Body of pancreas (tissue), 4 donors: Measurements from ENCODE around the gene CPNE9. TPM values are rescaled to one million over a fixed set of nuclear protein-coding genes. Genes with fewer than 3 reads are reported as not detected.

Experiments
- ATAC-seq: fragments of 150-250 bp; one replicate; pipeline ENCODE4 v1.9.1; 2016
- DNase-seq, 4 donors: peaks; one replicate each; pipeline ENCODE4 v3.0.0-alpha.2; 2019
- H3K27ac ChIP-seq, 4 donors: fragments of 200-600 bp; sonication (generic); 1 replicate in 3 of 4; 2 replicates in 1 of 4; pipeline versions ENCODE4 v1.5.1 to v1.6.1; 2016 to 2019; ENCODE audit warnings: mild to moderate bottlenecking in 1 of 4, mixed read lengths in 1 of 4, moderate library complexity in 1 of 4
- H3K27me3 ChIP-seq, 2 donors: fragments of 200-600 bp; sonication (generic); one replicate each; pipeline ENCODE4 v1.6.0; 2016; ENCODE audit warnings: mild to moderate bottlenecking in 1 of 2
- H3K36me3 ChIP-seq, 2 donors: fragments of 200-600 bp; sonication (generic); replicated peaks in 1 of 2; 2 replicates each; pipeline ENCODE4 v1.5.1; 2016; ENCODE audit warnings: low read depth in 2 of 2; ENCODE audit not compliant: insufficient read depth in 1 of 2
- H3K4me1 ChIP-seq: fragments of 200-600 bp; sonication (generic); one replicate; pipeline ENCODE4 v1.6.0; 2016
- H3K4me3 ChIP-seq, 2 donors: fragments of 200-600 bp; sonication (generic); 1 replicate in 1 of 2; 2 replicates in 1 of 2; pipeline ENCODE4 v1.5.1; 2016 to 2019
- H3K9me3 ChIP-seq, 3 donors: fragments of 200-600 bp; sonication (generic); 1 replicate in 2 of 3; 2 replicates in 1 of 3; pipeline ENCODE4 v1.5.1; 2016
- CTCF ChIP-seq, 7 experiments: fragments of 450-650 bp in 4 of 7; fragments of 200-600 bp in 3 of 7; sonication (generic) in 3 of 7; IDR thresholded peaks; one replicate each; pipeline ENCODE4 v1.5.1; 2016 to 2019; ENCODE audit warnings: antibody characterized with exemption in 7 of 7
- POLR2A ChIP-seq, 3 donors: fragments of 450-650 bp; IDR thresholded peaks; one replicate each; pipeline ENCODE4 v1.6.1; 2016; ENCODE audit warnings: antibody characterized with exemption in 3 of 3, mild to moderate bottlenecking in 2 of 3
- WGBS, 2 donors: methylation state at CpG; one replicate each; pipeline ENCODE4 v1.1.5; 2017; 5-methylcytosine and 5-hydroxymethylcytosine counted together
- intact Hi-C: fragments of 100-400 bp; cut with DNase I; formaldehyde crosslinking; loops from one replicate; pipeline ENCODE4 v1.15.1; 2023
- total RNA-seq, 2 donors: library from RNA; depleted of rRNA; stranded (reverse); fragments of >200 nt; gene quantifications; one replicate each; pipeline ENCODE4 v1.1.0, GENCODE V29; 2016

Gene CPNE9
- total RNA-seq, 2 donors from 2014 or later, result not detected

GRCh38 chr3:9779075-9779593 is 75.5 kb downstream of the CPNE9 start:
- ATAC-seq (no peak), DNase-seq (no peak)
- no peak overlapping the region for H3K27ac ChIP-seq

More at GRCh38 chr3:9779075-9779593, 75.5 kb downstream of the CPNE9 start:
- H3K9me3 ChIP-seq, result no peaks in the 10 kb centered on the region
- H3K4me1 ChIP-seq, result no peaks in the 10 kb centered on the region
- intact Hi-C loops, result no loop called here
- no peak for TF ChIP-seq CTCF (IDR thresholded peaks at IDR 0.05)
- TF ChIP-seq POLR2A (IDR thresholded peaks at IDR 0.05), result no peak
- peaks cover 3 to 4% of the 10 kb centered on the region in 2 donors for H3K36me3 ChIP-seq
- no peak overlapping the region for H3K4me3 ChIP-seq
- no peaks in the 10 kb centered on the region for H3K27me3 ChIP-seq
- WGBS, 2 donors, result 75 to 83% methylated on average over 2 to 6 of the region's 6 CpGs

Other genes starting within 250 kb of the CPNE9 start
- gene LHFPL4, start 150.0 kb upstream of the CPNE9 start, total RNA-seq, result under 1 TPM; 0.52 to 0.66 TPM
- gene MTMR14, start 54.3 kb upstream of the CPNE9 start, total RNA-seq, result 10 to 100 TPM; 15.2 to 16.3 TPM
- gene BRPF1, start 27.9 kb downstream of the CPNE9 start, total RNA-seq, result 10 to 100 TPM in 1 of 2 donors, 1 to 10 TPM in 1; 9.6 to 10.9 TPM
- 10 to 100 TPM; 18.1 to 28.3 TPM for gene OGG1, start 46.1 kb downstream of the CPNE9 start, total RNA-seq
- gene CAMK1, start 66.1 kb downstream of the CPNE9 start, total RNA-seq, result 10 to 100 TPM; 10.9 to 34.9 TPM
- 10 to 100 TPM; 37.4 to 37.6 TPM for gene TADA3, start 88.6 kb downstream of the CPNE9 start, total RNA-seq
- gene ARPC4, start 89.2 kb downstream of the CPNE9 start, total RNA-seq, result 10 to 100 TPM; 33.6 to 57.1 TPM
- gene TTLL3, start 106.4 kb downstream of the CPNE9 start, total RNA-seq, result 10 to 100 TPM; 24.1 to 88.0 TPM
- gene RPUSD3, start 140.2 kb downstream of the CPNE9 start, total RNA-seq, result 10 to 100 TPM; 31.6 to 51.4 TPM
- gene CIDEC, start 176.4 kb downstream of the CPNE9 start, total RNA-seq, result 100 to 1,000 TPM in 1 of 2 donors, 1 to 10 TPM in 1; 6.5 to 134 TPM
- 10 to 100 TPM in 1 of 2 donors, 1 to 10 TPM in 1; 5.6 to 19.7 TPM for gene JAGN1, start 186.8 kb downstream of the CPNE9 start, total RNA-seq
- gene IL17RE, start 199.0 kb downstream of the CPNE9 start, total RNA-seq, result 10 to 100 TPM; 10.9 to 18.2 TPM
- gene IL17RC, start 213.3 kb downstream of the CPNE9 start, total RNA-seq, result 10 to 100 TPM; 40.7 to 60.3 TPM
- gene CRELD1, start 230.0 kb downstream of the CPNE9 start, total RNA-seq, result 10 to 100 TPM; 19.8 to 23.6 TPM
- gene PRRT3, start 248.6 kb downstream of the CPNE9 start, total RNA-seq, result 1 to 10 TPM; 3.9 to 4.3 TPM